ENCODE data around the gene PNPLA7.

Gene PNPLA7

DNA sequence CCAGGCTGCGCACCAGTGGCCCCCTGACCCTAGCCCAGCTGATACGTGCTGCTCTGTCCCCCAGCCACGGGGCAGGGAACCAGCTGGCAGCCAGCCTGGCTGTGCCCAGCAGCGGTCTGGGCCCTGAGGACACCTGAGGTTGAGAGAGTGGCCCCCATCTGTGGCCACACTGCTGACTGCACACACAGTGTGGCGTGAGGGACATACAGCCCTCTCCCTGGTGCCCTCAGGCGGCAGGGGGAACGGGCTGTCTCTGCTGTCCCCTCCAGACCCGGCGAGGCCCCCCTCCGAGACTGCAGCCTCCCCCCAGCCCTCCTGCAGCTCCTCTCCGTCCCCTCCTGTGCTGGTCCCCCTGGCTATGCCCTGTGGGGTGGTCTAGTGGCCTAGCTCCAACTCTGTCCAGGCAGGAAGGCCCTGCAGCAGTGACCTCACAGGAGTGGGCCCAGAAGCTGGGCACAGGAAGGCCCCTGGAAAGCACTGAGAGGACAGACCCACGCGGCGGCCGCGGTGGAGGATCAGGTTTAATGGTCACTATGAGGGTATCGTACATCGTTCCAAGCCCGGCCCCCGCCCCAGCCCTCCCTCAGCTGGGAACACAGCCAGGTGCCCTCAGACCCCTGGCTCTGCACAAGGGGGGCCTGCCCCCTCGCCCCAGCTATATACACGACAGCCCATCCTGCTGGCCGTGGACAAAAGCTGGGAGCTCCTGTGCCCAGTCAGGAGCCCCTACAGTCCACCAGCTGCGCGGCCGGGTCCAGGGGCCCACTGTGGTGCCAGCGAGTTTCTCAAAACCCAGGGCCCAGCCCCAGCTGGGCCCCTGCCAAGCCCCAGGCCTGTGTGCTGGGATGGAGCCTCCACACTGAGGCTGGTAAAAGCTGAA is 102.2 kb downstream of the PNPLA7 start:
- no peak for DNase-seq

DNA sequence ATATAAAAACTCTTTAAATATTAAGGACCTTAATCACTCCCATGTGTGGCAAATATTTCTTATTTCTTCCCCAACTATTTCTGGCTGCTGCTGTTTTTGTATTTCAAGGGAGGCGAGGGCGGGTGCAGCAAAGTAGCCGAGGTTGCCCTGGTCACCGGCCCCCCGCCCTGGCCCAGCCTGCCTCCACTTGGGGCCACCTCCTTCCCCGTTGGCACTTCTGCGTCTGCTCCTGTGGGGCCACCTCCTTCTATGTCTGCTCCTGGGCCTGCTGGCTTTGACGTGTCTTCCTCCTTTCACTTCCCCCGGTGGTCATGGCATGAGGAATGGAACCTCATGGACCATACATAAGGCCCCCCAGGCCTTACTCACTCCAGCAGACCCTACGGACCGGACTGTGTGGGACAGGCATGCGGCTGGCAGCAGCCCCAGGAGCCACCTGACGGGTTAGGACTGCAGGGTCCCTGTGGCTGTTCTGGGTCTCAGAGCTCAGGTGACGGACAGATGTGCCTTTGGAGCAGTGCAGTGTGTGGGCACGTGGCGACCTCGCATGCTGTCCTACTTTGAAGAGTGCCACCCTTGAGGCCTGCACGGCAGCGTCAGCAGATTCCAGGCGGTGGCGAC is 103.2 kb downstream of the PNPLA7 start:
- no peak for DNase-seq

DNA sequence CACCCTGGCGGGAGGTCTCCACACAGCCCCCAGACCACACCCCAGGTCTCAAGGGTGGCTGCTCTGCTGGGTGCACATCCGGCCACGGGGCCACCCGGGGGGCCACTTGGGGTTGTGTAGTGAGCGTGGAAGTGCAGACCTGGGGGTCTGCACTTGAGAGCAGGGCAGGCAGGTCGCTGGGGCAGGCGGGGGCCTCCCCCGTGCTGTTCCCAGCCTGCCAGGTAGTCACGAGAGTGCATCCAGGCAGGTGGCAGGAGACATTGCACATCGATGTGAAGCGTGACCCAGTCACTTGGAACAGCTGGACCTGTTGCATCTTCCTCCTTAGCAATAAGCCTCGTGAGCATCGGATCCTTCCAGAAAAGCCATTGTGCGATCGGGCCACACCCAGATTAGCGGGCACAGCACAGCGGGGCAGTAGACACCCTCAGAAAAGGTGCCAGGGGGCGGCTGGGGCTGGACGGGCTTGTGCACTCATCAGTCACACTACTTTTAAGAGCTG is 104.2 kb downstream of the PNPLA7 start:
- no peak for DNase-seq

DNA sequence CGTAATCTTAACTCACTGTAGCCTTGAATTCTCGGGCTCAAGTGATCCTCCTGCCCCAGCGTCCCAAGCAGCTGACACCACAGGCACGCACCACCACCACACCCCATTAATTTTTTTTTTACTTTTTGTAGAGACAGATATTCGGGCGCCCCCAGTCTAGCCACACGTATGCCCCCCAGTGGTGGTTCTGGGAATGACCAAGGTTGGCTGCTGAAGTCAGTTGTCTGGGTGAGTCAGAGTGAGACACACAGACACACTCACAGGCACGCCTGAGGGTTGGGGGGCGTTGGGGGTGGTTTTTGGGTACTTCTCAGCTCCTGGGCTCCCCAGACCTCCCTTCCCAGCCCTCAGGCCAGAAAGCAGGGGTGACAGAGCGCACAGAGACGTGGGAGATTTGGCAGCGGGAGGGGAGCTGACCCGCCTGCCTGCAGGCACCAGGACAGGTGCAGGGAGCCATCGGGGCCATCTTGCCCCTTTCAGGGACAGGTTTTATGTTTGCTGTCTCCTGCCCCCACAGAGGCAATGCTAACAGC is 104.9 kb downstream of the PNPLA7 start:
- peak; percentile 92 for DNase-seq

DNA sequence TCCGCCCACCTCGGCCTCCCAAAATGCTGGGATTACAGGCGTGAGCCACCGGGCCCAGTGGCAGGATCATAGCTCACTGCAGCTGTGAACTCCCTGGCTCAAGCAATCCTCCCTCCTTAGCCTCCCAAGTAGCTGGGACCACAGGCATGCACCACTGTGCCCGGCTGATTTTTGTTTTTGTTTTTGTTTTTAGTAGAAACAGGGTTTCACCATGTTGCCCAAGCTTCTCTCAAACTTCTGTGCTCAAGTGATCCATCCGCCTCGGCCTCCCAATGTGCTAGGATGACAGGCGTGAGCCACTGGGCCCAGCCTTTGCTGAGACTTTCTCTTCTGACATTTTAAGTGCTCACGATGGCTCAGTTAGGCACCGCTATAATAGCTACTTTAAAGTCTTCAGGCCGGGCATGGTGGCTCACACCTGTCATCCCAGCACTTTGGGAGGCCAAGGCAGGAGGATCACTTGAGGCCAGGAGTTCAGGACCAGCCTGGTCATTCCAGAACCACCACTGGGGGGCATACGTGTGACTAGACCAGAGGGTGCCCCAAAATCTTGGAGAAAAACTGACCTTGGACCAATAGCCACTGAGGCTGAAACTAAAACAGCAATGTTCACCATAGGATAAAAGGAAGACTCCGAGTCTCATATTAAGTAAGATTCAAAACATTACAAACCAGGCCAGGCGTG is 106.0 kb downstream of the PNPLA7 start:
- no peak for DNase-seq

DNA sequence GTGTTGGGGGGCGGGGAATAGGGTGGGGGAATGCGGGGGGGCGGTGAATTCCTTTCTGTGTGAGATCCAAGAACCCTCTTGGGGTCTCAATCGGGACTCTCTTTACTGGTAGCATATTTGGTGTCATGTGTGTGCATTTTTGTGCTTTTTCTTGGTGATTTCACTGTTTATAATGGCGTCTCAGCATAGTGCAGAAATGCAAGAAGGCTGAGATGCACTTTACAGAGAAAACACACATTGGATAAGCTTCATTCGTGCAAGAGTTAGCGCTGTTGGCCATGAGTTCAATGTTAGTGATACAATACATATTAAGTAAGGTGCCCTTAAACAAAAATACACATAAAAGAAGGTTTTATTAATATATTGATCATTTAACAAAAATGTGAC is 108.3 kb downstream of the PNPLA7 start:
- no peak for DNase-seq

DNA sequence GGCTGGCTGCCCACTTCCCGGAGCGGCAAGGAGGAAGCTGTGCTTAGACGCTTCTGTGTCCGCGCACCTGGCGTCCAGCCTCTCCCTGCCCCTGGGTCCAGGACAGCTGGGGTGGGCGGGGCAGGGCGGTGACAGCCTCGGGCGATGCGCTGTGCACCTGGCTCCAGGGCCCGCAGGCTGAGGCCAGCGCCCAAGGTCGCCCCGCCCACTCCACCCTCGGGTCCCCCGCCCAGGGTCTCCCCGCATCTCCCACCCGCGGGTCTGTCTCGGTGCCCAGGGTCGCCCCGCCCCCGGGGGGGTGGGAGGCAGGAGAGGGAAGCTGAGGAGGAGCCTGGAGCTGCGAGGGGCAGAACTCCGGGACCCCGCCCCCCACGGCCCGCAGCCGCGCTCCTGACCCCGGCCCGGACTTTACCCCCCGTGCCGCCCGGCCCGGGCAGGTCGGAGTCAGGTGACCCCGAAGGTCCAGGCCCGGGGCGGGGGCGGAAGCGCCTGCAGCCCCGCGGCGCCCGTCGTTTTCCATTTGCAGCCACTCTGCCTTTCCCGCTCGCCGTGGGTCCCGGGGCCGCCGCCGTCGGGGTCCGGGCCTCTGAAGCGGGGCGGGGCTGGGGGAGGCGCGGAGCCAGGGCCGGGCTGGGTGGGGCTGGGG is 108.8 kb downstream of the PNPLA7 start, which contains the start of gene ENTPD8:
Gene ENTPD8, minus strand, starts transcription at position 69 of the 646 bp plus-strand sequence. CDS start 3,072 bp downstream, outside the sequence.
- DNase-seq: no peak

DNA sequence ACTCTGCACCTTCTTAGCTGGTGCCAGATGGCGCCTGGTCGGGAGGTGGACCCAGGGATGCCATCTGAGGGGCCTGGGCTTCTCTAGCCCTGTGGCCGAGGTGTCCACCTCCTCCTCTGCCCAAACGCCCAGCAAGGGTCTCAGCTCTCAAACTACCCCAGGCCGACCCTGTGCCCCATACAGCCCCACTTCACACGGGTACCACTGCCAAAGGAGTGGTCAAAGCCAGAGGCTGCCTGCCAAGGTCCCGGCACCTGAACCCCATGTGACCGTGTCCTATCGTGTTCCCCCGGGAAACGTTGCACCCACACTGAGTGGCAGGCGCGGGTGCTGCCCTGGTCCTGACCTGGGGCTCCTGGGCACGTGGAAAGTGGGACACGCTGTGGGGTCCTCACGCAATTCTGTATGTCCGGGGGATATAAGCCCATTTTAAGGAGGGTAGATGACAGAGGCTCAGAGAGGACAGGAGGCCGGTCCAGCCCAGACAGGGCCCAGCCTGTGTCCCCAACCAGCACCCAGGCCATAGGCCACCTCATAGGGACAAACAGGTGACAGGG is 111.0 kb downstream of the PNPLA7 start:
- no peak for DNase-seq

DNA sequence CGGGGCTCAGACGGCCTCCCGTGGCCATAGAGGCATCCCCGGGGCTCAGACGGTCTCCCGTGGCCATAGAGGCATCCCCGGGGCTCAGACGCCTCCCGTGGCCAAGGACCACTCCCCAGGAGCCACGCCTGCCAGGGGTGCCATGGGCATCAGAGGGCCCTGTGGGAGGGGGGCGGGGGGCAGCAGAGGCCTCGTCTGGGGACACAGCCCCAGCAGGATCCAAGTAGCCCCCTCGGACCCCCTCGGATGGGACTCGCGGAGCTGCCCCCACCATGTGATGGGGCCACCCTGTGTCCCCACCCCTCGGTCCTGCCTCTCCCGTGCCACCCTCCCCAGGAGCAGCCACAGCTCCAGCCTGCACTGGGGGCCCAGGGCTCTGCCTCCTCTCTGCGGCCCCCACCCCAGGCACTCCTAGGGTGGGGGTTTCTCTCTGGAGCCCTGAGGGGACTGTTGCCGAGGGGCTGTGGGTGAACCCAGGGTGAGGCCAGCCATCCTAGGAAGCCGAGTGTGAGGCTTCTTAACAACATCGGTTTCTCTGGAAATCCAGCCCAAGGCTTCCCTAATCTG is 111.5 kb downstream of the PNPLA7 start:
- DNase-seq: no peak

DNA sequence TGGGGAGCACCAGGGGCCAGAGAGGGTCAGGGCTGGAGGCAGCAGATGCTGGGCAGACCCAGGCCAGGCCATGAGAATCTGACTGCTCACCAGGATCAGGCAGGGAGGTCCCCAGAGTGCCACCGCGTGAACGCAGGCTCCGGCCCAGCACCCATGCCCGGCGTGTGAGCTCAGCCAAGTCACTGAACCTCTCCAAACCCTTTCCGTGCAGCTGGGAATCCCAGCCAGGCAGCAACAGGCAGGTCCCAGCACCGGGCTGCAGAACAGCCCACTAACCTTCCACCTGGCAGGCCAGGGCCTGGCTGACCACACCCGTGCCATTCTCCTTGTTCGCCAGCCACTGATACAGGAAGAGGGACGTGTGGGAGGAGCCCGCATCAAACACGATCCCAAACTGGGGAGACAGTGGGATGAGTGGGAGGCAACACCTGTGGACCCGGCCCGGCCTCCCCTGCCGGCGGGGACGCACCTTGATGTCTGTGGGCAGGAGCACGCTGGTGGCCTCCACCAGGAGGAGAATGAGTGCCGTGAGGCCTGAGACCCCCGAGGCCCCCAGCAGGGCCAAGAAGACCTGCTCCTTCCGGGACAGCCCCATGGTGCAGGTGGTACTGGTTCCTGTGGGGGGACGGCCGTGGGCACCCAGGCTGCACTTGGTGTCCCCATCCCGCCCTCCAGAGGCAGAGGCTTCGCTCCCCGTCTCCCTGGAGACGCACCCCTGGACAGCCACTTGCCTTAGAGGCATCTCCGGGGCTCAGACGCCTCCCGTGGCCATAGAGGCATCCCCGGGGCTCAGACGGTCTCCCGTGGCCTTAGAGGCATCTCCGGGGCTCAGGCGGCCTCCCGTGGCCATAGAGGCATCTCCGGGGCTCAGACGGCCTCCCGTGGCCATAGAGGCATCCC is 112.3 kb downstream of the PNPLA7 start:
- no peak for DNase-seq

DNA sequence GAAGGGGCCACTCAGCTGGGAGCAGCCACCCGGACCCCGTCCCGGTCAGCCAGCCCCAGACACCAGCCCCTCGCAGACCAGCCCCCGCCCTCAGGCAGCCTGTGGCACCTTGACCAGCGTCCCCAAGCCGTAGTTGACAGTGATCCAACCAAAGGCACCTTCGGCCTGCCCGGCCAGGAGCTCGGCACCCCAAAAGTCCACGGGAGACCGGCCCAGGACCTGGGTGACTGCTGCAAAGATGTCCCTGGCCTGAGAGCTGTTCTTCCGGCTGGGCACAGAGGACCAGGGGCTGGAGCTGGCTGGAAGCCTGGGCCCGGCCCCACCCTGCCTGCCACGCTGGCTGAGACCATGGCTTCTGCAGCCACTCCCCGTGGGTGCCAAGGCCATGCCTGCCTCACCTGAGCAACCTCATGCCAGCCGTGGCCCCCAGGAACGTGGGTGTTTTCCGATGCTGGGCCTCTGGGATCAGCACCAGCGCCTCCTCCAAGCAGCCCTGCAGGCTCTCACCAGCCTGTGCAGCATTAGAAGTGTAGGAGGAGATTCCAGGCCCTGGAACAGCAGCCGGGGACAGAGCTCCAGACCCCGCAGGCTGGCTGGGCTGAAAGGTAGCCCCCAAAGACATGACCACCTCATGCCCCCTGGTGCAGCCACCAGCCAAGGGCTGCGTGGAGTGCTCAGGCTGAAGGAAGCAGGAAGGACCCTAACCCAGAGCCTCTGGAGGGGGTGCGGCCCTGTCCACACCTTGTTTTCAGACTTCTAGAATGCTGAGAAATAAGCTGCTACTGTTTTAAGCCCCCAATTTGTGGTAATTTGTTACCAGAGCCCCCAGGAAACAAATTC is 113.2 kb downstream of the PNPLA7 start:
- DNase-seq: no peak

DNA sequence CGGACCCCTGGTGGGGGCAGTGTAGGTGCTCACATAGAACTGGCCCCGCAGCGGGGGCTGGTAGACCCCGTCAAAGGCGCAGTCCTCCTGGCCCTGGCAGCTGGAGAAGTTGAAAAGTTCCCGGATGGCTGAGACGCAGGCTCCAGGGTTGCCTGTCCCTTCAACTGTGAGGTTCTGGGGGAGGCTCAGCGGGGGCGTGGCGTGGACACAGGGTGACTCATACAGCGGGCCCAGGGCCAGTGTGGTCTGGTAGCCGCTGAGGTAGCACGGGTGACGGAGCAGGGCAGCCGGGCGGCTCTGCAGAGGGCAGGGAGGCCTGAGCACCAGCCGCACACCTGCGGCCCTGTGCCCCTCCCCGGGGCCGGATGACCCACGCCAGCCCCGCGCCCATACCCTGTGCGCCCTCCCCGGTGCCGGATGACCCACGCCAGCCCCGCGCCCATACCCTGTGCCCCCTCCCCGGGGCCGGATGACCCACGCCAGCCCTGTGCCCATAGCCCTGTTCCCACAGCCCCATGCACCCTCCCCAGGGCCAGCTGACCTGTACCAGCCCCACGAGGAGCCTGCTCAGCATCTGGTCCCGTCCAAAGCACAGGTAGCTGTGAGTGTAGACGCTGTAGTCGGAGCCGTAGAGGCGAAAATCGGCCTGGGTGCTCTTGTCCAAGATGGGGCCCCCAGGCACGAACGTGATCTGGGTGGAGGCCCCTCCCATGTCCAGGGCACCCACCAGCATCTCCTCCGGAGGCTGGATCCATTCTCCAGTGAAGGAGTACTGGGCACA is 114.0 kb downstream of the PNPLA7 start:
- DNase-seq: no peak

DNA sequence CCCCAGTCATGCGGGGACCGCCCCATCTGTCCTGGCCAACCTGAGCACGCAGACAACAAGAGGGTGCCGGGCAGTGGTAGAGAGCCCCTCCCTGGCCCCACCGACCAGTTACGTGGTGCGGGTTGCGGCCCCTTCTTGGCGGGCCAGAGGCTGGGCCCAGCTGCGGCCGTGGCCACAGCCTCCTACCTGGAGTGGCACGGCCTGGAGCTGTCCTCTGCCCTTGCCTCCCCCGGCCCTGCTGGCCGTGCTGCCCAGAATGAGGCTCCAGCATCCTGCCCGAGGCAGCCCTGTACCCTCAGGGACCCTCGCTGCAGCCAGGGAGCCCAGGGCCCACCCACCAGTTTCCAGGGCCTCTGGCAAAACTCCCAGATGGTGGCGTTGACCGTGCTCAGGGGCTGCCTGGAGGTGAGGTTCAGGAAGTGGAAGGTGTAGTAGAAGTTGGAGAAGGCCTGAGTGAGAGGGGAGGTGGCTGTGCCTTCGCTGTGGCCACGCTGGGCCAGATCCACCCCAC is 114.8 kb downstream of the PNPLA7 start:
- DNase-seq: no peak

DNA sequence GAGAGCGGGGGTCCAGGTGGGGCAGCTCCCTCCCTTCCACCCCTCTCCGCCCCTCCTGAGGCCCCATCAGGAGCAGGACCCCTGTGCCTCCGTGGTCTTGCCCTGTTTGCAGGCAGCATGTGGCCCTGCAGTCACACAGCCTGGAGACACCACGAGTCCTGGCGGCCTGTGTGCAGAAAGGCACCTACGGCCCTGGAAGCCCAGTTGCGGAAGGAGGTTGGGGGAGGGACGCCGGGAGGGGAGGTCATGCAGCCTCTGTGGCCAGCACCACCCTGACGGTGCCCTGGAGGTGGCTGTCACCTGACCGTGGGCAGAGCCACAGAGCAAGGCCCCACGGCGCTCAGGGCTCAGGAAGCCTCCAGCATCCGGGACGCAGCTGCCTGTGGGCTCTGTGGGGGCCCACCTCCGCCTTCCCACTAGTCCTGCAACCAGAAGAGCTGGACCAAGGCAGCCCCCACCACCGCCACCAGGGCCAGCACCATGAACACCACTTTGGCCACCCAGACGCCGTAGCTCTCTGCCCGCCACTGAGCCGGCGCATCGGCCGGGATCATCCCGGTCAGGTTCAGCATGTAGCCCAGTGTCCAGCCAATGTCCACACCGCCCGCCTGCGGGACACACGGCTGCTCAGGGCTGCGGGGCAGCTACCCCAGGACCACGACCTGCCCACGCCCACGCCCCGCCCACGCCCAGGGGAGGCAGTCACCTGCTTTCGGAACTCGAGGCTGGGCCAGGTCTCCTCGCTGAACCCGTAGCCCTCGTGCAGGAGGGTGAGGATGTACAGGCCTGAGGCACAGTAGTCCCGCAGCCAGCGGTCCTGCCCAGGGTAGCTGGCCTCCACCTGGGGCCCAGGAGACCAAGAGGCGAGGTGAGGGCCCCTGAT is 115.5 kb downstream of the PNPLA7 start:
- no peak for DNase-seq

DNA sequence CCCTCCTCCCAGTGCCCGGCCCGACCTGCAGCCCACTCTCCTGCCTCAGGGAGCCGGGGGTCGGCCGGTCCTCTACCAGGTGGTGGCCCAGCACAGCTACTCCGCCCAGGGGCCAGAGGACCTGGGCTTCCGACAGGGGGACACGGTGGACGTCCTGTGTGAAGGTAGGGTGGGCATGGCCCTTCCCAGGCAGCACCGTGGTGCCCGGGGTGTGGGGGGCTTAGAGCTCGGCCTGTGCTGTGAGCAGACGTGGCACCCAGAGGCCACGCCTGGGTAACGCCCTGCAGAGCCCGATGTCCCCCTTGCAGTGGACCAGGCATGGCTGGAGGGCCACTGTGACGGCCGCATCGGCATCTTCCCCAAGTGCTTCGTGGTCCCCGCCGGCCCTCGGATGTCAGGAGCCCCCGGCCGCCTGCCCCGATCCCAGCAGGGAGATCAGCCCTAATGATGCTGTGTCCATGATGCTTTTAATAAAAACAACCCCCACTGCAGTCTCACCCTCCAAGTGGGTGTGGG is 116.2 kb downstream of the PNPLA7 start:
- DNase-seq: no peak

DNA sequence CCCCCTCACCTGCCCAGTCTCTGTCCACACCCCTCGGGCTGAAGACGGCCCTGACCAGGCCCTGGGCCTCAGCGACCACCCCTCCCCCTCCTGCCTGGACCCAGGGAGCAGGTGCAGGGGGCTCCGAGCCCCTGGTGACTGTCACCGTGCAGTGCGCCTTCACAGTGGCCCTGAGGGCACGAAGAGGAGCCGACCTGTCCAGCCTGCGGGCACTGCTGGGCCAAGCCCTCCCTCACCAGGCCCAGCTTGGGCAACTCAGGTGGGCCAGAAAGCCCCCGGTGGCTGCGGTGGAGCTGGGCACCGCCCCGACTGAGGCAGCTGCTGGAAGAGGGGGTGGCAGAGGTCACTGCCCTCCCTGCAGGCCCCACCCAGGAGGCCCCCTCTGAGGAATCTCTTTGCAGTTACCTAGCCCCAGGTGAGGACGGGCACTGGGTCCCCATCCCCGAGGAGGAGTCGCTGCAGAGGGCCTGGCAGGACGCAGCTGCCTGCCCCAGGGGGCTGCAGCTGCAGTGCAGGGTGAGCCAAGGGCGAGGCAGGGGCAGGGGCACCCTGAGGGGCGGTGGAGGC is 116.8 kb downstream of the PNPLA7 start:
- DNase-seq: no peak

DNA sequence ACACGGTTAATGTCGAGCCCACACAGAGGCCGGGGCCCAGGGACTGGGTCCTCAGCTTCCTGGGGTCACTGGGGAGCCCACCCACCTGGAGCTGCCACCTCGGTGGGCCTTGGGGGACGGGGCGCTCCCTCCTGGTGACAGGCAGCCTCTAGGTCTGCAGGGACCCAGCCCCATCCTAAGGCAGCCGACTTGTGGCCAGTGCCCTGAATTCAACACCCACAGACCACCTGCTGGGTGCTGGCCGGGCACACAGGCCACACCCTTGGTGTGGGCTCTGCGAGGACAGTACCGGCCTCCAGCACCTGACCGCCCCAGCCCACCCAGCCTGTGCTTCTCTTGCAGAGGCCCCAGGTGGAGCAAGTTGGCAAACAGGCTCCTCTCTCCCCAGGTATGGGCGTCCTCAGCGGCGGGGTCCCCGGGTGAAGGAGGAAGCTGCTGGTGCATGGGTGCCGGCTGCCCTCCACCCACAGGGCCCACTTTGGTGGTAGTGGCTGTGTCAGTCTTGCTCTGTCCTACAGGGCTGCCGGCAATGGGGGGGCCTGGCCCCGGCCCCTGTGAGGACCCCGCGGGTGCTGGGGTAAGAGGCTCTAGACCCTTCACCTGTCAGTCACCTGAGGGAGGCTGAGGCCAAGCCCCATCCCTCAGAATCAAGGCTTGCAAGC is 117.4 kb downstream of the PNPLA7 start:
- DNase-seq: no peak

All from activated CD4-positive, alpha-beta T cell treated with anti-CD3 and anti-CD28 coated beads, Interleukin-2, Interleukin-6, amounts not matched to agents 100 ng/mL and 50 ng/mL, durations not matched to agents 16 hours and 8 hours (primary cell).